Caco-2 (cell line): ENCODE data around the gene CACNB2. TPM values are rescaled to one million over a fixed set of nuclear protein-coding genes. Genes with fewer than 3 reads are reported as not detected.

Source experiments
- BruUV-seq: library from RNA; stranded (reverse); fragments of 400-500 nt; replicated peaks from 2 replicates; lab custom pipeline; 2021; lab: Mats Ljungman, UMichigan
- CTCF ChIA-PET: fragments of 300-600 bp; sonication (Branson Sonifier 250); formaldehyde crosslinking; loops from one replicate; lab custom pipeline; 2022; ENCODE audit warnings: antibody characterized with exemption; lab: Charles Lee
- POLR2A ChIA-PET: fragments of 300-600 bp; sonication (Branson Sonifier 250); formaldehyde crosslinking; loops from one replicate; lab custom pipeline; 2022; ENCODE audit warnings: antibody characterized with exemption; lab: Charles Lee
- DNase-seq, 2 experiments: peaks; one replicate each; pipeline versions ENCODE4 v3.0.0 to v3.0.0-alpha.2; 2020 to 2022
- H3K27me3 ChIP-seq: replicated peaks from 2 replicates; pipeline ENCODE4 v1.6.0; 2011; ENCODE audit warnings: low read length; ENCODE audit not compliant: control insufficient read depth, insufficient read depth
- H3K36me3 ChIP-seq: 2 replicates; pipeline ENCODE4 v1.5.1; 2011; ENCODE audit warnings: low read length; ENCODE audit not compliant: control insufficient read depth, insufficient read depth
- H3K4me1 ChIP-seq: fragments of 250-450 bp; sonication (Bioruptor Pico); 2 replicates; pipeline ENCODE4 v1.5.1; 2020; ENCODE audit warnings: mild to moderate bottlenecking
- H3K4me3 ChIP-seq: 2 replicates; pipeline ENCODE4 v1.5.1; 2011; ENCODE audit warnings: low read depth, mild to moderate bottlenecking, control low read depth, low read length
- H3K9me3 ChIP-seq: fragments of 250-450 bp; sonication (Bioruptor Pico); 2 replicates; pipeline ENCODE4 v1.5.1; 2020; ENCODE audit warnings: mild to moderate bottlenecking, moderate library complexity
- H3K27ac Mint-ChIP-seq: one replicate; pipeline ENCODE4 v1.8.0; 2022; ENCODE audit warnings: mixed read lengths; ENCODE audit not compliant: unreplicated experiment
- H3K27me3 Mint-ChIP-seq: one replicate; pipeline ENCODE4 v1.8.0; 2022; ENCODE audit warnings: mixed read lengths; ENCODE audit not compliant: insufficient read depth, unreplicated experiment
- H3K36me3 Mint-ChIP-seq: one replicate; pipeline ENCODE4 v1.8.0; 2022; ENCODE audit warnings: mild to moderate bottlenecking, mixed read lengths; ENCODE audit not compliant: insufficient read depth, unreplicated experiment
- H3K4me1 Mint-ChIP-seq: one replicate; pipeline ENCODE4 v1.8.0; 2022; ENCODE audit warnings: low read depth, mixed read lengths; ENCODE audit not compliant: unreplicated experiment
- H3K4me3 Mint-ChIP-seq: one replicate; pipeline ENCODE4 v1.8.0; 2022; ENCODE audit warnings: mild to moderate bottlenecking, moderate library complexity, mixed read lengths; ENCODE audit not compliant: unreplicated experiment
- H3K9me3 Mint-ChIP-seq: one replicate; pipeline ENCODE4 v1.8.0; 2022; ENCODE audit warnings: mixed read lengths; ENCODE audit not compliant: unreplicated experiment
- CTCF ChIP-seq, 2 experiments: fragments of 200-600 bp in 1 of 2; IDR thresholded peaks; 1 replicate in 1 of 2; 2 replicates in 1 of 2; pipeline versions ENCODE4 v1.5.1 to v1.8.0; 2011 to 2022; ENCODE audit warnings: antibody characterized with exemption in 1 of 2, control low read depth in 1 of 2, inconsistent platforms in 1 of 2, low read depth in 1 of 2, low read length in 1 of 2, mild to moderate bottlenecking in 1 of 2, moderate library complexity in 1 of 2; ENCODE audit not compliant: insufficient read depth in 1 of 2, severe bottlenecking in 1 of 2, unreplicated experiment in 1 of 2
- intact Hi-C: fragments of 100-400 bp; cut with micrococcal nuclease; formaldehyde crosslinking; loops from one replicate; pipeline ENCODE4 v1.10.0; 2022; ENCODE audit not compliant: unreplicated experiment
- total RNA-seq: library from RNA; stranded (reverse); gene quantifications from 2 replicates; pipeline ENCODE4 v1.2.3, GENCODE V29; 2022

The CACNB2 gene
- total RNA-seq, 1 experiment from 2014 or later, result 0.98 TPM

GRCh38 chr10:18195060-18195799 lies 55.0 kb downstream of the CACNB2 start:
- Mint-ChIP-seq H3K4me3 (no peak overlapping the region), H3K9me3 (no peaks in the 10 kb centered on the region), H3K27ac (no peak overlapping the region), H3K27me3 (peaks cover 13% of the 10 kb centered on the region), H3K36me3 (no peaks in the 10 kb centered on the region), H3K4me1 (no peaks in the 10 kb centered on the region)
- ChIA-PET CTCF (interaction anchor here (0.7 kb wide), 1 partner anchor 39 kb away, joined by 7 read pairs; no protein-coding TSS in a partner anchor), POLR2A (no interaction called here)
- DNase-seq, result no peak
- intact Hi-C loops, result no loop called here
- TF ChIP-seq CTCF (IDR thresholded peaks at IDR 0.05; ENCODE audit: insufficient read depth in 1 of 2, low read depth in 1 of 2, low read length in 1 of 2, severe bottlenecking in 1 of 2, unreplicated experiment in 1 of 2), result no peak
- H3K4me1 ChIP-seq, result no peaks in the 10 kb centered on the region
- no peak overlapping the region for H3K4me3 ChIP-seq
- H3K27me3 ChIP-seq, result no peaks in the 10 kb centered on the region
- no peaks in the 10 kb centered on the region for H3K36me3 ChIP-seq
- no peaks in the 10 kb centered on the region for H3K9me3 ChIP-seq
- BruUV-seq, result no TSS peak

- intact Hi-C loops, result no loop called here
- POLR2A ChIA-PET, result no interaction called here
- Mint-ChIP-seq H3K4me1 (no peaks in the 10 kb centered on the region), H3K9me3 (no peaks in the 10 kb centered on the region), H3K27ac (no peak overlapping the region), H3K27me3 (peaks cover 9% of the 10 kb centered on the region), H3K4me3 (no peak overlapping the region), H3K36me3 (no peaks in the 10 kb centered on the region)
- DNase-seq, result no peak
- H3K9me3 ChIP-seq, result no peaks in the 10 kb centered on the region
- no TSS peak for BruUV-seq
- no peak for TF ChIP-seq CTCF (IDR thresholded peaks at IDR 0.05; ENCODE audit: insufficient read depth in 1 of 2, low read depth in 1 of 2, low read length in 1 of 2, severe bottlenecking in 1 of 2, unreplicated experiment in 1 of 2)
- no peaks in the 10 kb centered on the region for H3K27me3 ChIP-seq
- CTCF ChIA-PET, result no interaction called here
- no peak overlapping the region for H3K4me3 ChIP-seq
- no peaks in the 10 kb centered on the region for H3K4me1 ChIP-seq
- no peaks in the 10 kb centered on the region for H3K36me3 ChIP-seq
Observed at GRCh38 chr10:18196806-18197550, 56.8 kb downstream of the CACNB2 start.

GRCh38 chr10:18197706-18198105 lies 57.5 kb downstream of the CACNB2 start:
- H3K27me3 Mint-ChIP-seq, result peaks cover 9% of the 10 kb centered on the region
- Histone ChIP-seq H3K4me3 (no peak overlapping the region), H3K9me3 (no peaks in the 10 kb centered on the region), H3K4me1 (no peaks in the 10 kb centered on the region), H3K27me3 (no peaks in the 10 kb centered on the region), H3K36me3 (no peaks in the 10 kb centered on the region)
- no peak overlapping the region for H3K27ac Mint-ChIP-seq
- no peaks in the 10 kb centered on the region for H3K36me3 Mint-ChIP-seq
- H3K4me3 Mint-ChIP-seq, result no peak overlapping the region
- ChIA-PET CTCF (no interaction called here), POLR2A (no interaction called here)
- no peak for DNase-seq
- no peaks in the 10 kb centered on the region for H3K4me1 Mint-ChIP-seq
- TF ChIP-seq CTCF (IDR thresholded peaks at IDR 0.05; ENCODE audit: insufficient read depth in 1 of 2, low read depth in 1 of 2, low read length in 1 of 2, severe bottlenecking in 1 of 2, unreplicated experiment in 1 of 2), result no peak
- intact Hi-C loops, result no loop called here
- no peaks in the 10 kb centered on the region for H3K9me3 Mint-ChIP-seq
- BruUV-seq, result no TSS peak
